ENCODE results near the gene OLFM2.

Gene OLFM2

DNA sequence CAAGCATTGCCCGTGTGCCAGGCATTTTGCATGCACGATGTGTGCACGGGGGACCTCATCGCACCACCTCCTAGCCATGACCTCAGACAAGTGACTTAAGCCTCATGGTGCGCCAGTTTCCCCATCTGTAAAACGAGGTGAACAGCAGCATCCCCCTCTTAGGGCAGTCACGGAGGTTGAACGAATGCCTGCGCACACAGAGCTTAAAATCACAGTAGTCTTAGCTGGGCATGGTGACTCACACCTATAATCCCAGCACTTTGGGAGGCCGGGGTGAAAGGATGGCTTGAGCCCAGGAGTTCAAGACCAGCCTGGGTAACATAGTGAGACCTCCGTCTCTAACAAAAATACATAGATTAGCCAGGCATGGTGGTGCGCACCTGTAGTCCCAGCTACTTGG is 52.6 kb downstream of the OLFM2 start:
- TF ChIP-seq EGR1 (IDR thresholded peaks at IDR 0.05) (no peak), TEAD4 (IDR thresholded peaks at IDR 0.05) (no peak), NFIC (IDR thresholded peaks at IDR 0.05) (no peak), ZBTB7A (IDR thresholded peaks at IDR 0.05; ENCODE audit: low read depth) (no peak), TAF1 (IDR thresholded peaks at IDR 0.05; ENCODE audit: low read depth) (no peak), RAD21 (IDR thresholded peaks at IDR 0.05; ENCODE audit: low read depth) (no peak), EP300 (IDR thresholded peaks at IDR 0.05; ENCODE audit: borderline replicate concordance) (no peak), CEBPB (IDR thresholded peaks at IDR 0.05) (no peak), TCF12 (IDR thresholded peaks at IDR 0.05; ENCODE audit: low read depth) (no peak), CREB1 (IDR thresholded peaks at IDR 0.05; ENCODE audit: low read depth) (no peak), YY1 (IDR thresholded peaks at IDR 0.05; ENCODE audit: low read depth) (no peak), FOXM1 (IDR thresholded peaks at IDR 0.05; ENCODE audit: borderline replicate concordance, low read depth) (no peak)
- TF ChIP-seq, protein P1, sequence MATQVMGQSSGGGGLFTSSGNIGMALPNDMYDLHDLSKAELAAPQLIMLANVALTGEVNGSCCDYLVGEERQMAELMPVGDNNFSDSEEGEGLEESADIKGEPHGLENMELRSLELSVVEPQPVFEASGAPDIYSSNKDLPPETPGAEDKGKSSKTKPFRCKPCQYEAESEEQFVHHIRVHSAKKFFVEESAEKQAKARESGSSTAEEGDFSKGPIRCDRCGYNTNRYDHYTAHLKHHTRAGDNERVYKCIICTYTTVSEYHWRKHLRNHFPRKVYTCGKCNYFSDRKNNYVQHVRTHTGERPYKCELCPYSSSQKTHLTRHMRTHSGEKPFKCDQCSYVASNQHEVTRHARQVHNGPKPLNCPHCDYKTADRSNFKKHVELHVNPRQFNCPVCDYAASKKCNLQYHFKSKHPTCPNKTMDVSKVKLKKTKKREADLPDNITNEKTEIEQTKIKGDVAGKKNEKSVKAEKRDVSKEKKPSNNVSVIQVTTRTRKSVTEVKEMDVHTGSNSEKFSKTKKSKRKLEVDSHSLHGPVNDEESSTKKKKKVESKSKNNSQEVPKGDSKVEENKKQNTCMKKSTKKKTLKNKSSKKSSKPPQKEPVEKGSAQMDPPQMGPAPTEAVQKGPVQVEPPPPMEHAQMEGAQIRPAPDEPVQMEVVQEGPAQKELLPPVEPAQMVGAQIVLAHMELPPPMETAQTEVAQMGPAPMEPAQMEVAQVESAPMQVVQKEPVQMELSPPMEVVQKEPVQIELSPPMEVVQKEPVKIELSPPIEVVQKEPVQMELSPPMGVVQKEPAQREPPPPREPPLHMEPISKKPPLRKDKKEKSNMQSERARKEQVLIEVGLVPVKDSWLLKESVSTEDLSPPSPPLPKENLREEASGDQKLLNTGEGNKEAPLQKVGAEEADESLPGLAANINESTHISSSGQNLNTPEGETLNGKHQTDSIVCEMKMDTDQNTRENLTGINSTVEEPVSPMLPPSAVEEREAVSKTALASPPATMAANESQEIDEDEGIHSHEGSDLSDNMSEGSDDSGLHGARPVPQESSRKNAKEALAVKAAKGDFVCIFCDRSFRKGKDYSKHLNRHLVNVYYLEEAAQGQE (IDR thresholded peaks at IDR 0.05; ENCODE audit: low read depth): no peak
- TF ChIP-seq, protein P2, sequence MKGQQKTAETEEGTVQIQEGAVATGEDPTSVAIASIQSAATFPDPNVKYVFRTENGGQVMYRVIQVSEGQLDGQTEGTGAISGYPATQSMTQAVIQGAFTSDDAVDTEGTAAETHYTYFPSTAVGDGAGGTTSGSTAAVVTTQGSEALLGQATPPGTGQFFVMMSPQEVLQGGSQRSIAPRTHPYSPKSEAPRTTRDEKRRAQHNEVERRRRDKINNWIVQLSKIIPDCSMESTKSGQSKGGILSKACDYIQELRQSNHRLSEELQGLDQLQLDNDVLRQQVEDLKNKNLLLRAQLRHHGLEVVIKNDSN (IDR thresholded peaks at IDR 0.05): no peak
- TF ChIP-seq, protein P3, sequence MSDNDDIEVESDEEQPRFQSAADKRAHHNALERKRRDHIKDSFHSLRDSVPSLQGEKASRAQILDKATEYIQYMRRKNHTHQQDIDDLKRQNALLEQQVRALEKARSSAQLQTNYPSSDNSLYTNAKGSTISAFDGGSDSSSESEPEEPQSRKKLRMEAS (IDR thresholded peaks at IDR 0.05): no peak

DNA sequence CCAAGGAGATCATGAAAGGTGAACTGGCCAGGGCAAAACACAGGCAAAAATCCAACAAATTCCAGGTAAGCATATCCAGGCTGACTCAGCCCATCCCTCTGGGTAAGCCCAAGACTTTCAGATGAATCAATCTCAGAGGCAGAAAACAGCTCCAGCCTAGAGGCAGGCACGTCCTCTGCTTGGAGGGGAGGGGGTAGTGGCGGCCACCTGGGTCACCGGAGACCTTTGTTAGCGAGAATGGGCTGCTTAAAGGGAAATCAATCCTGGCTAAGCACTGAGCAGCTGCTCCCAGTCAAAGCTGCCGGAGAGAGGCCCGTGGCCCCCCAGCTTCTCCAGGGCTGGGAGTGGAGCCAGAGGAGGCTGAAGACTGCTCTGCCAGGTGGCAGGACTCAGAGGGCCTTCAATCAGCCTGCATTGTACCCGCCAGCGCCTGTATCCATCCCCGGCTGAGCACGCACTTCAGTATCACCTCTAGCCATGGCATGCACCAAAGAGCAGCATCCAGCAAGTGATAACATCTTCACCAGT is 53.0 kb downstream of the OLFM2 start:
- TF ChIP-seq TEAD4 (IDR thresholded peaks at IDR 0.05) (no peak), CREB1 (IDR thresholded peaks at IDR 0.05; ENCODE audit: low read depth) (no peak), TCF12 (IDR thresholded peaks at IDR 0.05; ENCODE audit: low read depth) (no peak), EP300 (IDR thresholded peaks at IDR 0.05; ENCODE audit: borderline replicate concordance) (no peak), RAD21 (IDR thresholded peaks at IDR 0.05; ENCODE audit: low read depth) (no peak), NFIC (IDR thresholded peaks at IDR 0.05) (no peak), TAF1 (IDR thresholded peaks at IDR 0.05; ENCODE audit: low read depth) (no peak), EGR1 (IDR thresholded peaks at IDR 0.05) (no peak), YY1 (IDR thresholded peaks at IDR 0.05; ENCODE audit: low read depth) (no peak), ZBTB7A (IDR thresholded peaks at IDR 0.05; ENCODE audit: low read depth) (no peak), FOXM1 (IDR thresholded peaks at IDR 0.05; ENCODE audit: borderline replicate concordance, low read depth) (no peak), CEBPB (IDR thresholded peaks at IDR 0.05) (no peak)
- TF ChIP-seq, protein P1 (IDR thresholded peaks at IDR 0.05; ENCODE audit: low read depth): no peak
- TF ChIP-seq, protein P2 (IDR thresholded peaks at IDR 0.05): no peak
- TF ChIP-seq, protein P3 (IDR thresholded peaks at IDR 0.05): no peak

DNA sequence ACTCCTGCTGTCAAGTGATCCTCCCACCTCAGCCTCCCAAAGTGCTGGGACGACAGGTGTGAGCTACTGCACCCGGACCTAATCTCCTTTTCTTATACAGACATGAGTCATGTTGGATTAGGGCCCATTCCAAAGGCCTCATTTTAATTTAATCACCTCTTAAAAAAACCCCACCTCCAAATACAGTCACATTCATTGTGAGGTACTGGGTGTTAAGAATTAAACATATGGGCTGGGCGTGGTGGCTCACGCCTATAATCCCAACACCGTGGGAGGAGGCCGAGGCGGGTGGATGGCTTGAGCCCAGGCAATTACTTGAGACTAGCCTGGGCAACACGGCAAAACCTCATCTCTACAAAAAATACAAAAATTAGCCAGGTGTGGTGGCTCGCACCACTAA is 54.6 kb downstream of the OLFM2 start:
- TF ChIP-seq RAD21 (IDR thresholded peaks at IDR 0.05; ENCODE audit: low read depth) (no peak), NFIC (IDR thresholded peaks at IDR 0.05) (0 out of 2 replicates have a peak, but pooled peaks have one; percentile 7), YY1 (IDR thresholded peaks at IDR 0.05; ENCODE audit: low read depth) (no peak)

DNA sequence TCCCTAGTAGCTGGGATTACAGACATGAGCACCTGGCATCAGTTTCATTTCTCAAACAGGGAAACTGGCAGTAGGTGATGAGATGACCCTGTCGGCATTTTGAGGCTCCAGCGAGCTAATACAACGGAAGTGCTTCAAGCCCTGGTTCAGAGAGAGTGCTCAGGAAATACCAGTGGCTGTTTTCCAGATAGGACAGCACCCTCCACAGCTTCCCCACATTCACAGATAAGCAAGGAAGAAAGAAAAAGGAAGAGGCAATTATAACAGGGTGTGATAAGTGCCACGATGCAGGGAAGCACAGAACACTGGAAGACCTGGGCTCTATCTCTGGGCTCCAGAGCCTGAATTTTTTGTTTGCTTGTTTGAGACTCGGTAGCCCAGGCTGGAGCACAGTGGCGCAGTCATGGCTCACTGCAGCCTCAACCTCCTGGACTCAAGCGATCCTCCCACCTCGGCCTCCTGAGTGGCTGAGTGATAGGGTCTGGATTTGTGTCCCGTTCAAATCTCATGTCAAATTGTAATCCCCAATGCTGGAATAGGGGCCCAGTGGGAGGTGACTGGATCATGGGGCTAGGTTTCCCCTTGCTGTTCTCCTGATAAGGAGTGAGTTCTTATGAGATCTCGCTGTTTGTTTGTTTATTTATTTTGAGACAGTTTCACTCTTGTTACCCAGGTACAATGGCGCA is 57.7 kb downstream of the OLFM2 start:
- TF ChIP-seq, protein P3 (IDR thresholded peaks at IDR 0.05): no peak
- no peak for TF ChIP-seq NFIC (IDR thresholded peaks at IDR 0.05)
- TF ChIP-seq TAF1 (IDR thresholded peaks at IDR 0.05; ENCODE audit: low read depth): no peak
- no peak for TF ChIP-seq YY1 (IDR thresholded peaks at IDR 0.05; ENCODE audit: low read depth)
- TF ChIP-seq EP300 (IDR thresholded peaks at IDR 0.05; ENCODE audit: borderline replicate concordance): no peak

DNA sequence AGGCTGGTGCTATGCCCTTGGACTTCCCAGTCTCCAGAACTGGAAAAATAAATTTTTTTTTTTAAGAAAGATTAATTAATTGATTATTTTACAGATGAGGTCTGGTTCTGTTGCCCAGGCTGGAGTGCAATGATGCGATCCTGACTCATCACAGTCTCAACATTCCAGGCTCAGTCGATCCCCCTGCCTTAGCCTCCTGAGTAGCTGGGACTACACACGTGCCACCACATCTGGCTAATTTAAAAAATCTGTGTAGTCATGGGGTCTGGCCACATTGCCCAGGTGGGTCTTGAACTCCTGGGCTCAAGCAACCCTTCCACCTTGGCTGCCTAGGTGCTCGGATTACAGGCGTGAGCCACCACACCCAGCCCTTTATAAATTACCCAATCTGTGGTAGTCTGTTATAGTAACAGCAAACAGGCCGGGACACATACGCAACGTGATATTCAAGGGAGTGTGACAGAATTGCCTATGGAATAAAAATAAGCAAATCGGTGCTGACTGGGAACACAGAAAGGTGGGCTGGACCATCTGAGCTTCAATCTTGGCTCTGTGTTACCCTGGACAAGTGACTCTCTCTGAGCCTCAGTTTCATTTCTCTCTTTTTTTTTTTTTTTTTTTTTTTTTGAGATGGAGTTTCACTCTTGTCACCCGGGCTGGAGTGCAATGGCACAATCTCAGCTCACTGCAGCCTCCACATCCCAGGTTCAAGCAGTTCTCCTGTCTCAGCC is 58.4 kb downstream of the OLFM2 start:
- TF ChIP-seq FOXM1 (IDR thresholded peaks at IDR 0.05; ENCODE audit: borderline replicate concordance, low read depth): no peak
- TF ChIP-seq TCF12 (IDR thresholded peaks at IDR 0.05; ENCODE audit: low read depth): no peak
- TF ChIP-seq ZBTB7A (IDR thresholded peaks at IDR 0.05; ENCODE audit: low read depth): no peak
- TF ChIP-seq, protein P2 (IDR thresholded peaks at IDR 0.05): no peak
- TF ChIP-seq YY1 (IDR thresholded peaks at IDR 0.05; ENCODE audit: low read depth): no peak
- TF ChIP-seq, protein P3 (IDR thresholded peaks at IDR 0.05): no peak
- TF ChIP-seq, protein P1 (IDR thresholded peaks at IDR 0.05; ENCODE audit: low read depth): no peak
- TF ChIP-seq TAF1 (IDR thresholded peaks at IDR 0.05; ENCODE audit: low read depth): no peak
- TF ChIP-seq CREB1 (IDR thresholded peaks at IDR 0.05; ENCODE audit: low read depth): no peak
- no peak for TF ChIP-seq NFIC (IDR thresholded peaks at IDR 0.05)
- no peak for TF ChIP-seq EGR1 (IDR thresholded peaks at IDR 0.05)

Measured in Ishikawa (cell line).